Loucy (cell line): Measurements from ENCODE around the gene USH1C.
A peak's percentile ranks its signal among the peaks of the same experiment; 100 is the strongest.

Experiments used
- H2AFZ ChIP-seq: fragments of 200-600 bp; sonication (generic); 2 replicates; pipeline ENCODE4 v1.6.0; 2016; ENCODE audit warnings: antibody characterized with exemption, mild to moderate bottlenecking, low read length, moderate library complexity
- H3F3A ChIP-seq: fragments of 200-600 bp; 2 replicates; pipeline ENCODE4 v1.6.0; 2016; ENCODE audit warnings: antibody characterized with exemption, low read depth, mild to moderate bottlenecking
- H3K27me3 ChIP-seq: fragments of 200-600 bp; sonication (generic); 2 replicates; pipeline ENCODE4 v1.6.1; 2014; ENCODE audit warnings: low read length, mild to moderate bottlenecking; ENCODE audit not compliant: insufficient read depth, poor library complexity, severe bottlenecking
- H3K36me3 ChIP-seq: fragments of 200-600 bp; sonication (generic); 2 replicates; pipeline ENCODE4 v1.6.1; 2016; ENCODE audit warnings: low read length; ENCODE audit not compliant: insufficient read depth
- H3K4me1 ChIP-seq: fragments of 200-600 bp; sonication (generic); 2 replicates; pipeline ENCODE4 v1.5.1; 2014; ENCODE audit warnings: low read length, mild to moderate bottlenecking; ENCODE audit not compliant: insufficient read depth, poor library complexity, severe bottlenecking
- H3K4me2 ChIP-seq: fragments of 200-600 bp; sonication (generic); 2 replicates; pipeline ENCODE4 v1.6.0; 2014; ENCODE audit warnings: antibody characterized with exemption, low read length, low read depth, mild to moderate bottlenecking; ENCODE audit not compliant: poor library complexity, severe bottlenecking
- H3K4me3 ChIP-seq: fragments of 200-600 bp; sonication (generic); 2 replicates; pipeline ENCODE4 v1.5.1; 2014; ENCODE audit warnings: low read length, mild to moderate bottlenecking, mixed read lengths; ENCODE audit not compliant: poor library complexity, severe bottlenecking
- H3K79me2 ChIP-seq: fragments of 200-600 bp; sonication (generic); 2 replicates; pipeline ENCODE4 v1.6.1; 2014; ENCODE audit warnings: low read length; ENCODE audit not compliant: insufficient read depth
- H3K9ac ChIP-seq: fragments of 200-600 bp; sonication (generic); 2 replicates; pipeline ENCODE4 v1.6.0; 2014; ENCODE audit warnings: mild to moderate bottlenecking, low read depth, low read length, moderate library complexity; ENCODE audit not compliant: poor library complexity, severe bottlenecking
- H3K9me2 ChIP-seq: fragments of 200-600 bp; sonication (generic); replicated peaks from 2 replicates; pipeline ENCODE4 v1.6.1; 2016; ENCODE audit warnings: low read depth, low read length, mixed read lengths
- H3K9me3 ChIP-seq: fragments of 200-600 bp; sonication (generic); 2 replicates; pipeline ENCODE4 v1.6.1; 2014; ENCODE audit warnings: mild to moderate bottlenecking, antibody characterized with exemption, low read length, low read depth; ENCODE audit not compliant: insufficient read depth
- H4K20me1 ChIP-seq: fragments of 200-600 bp; sonication (generic); 2 replicates; pipeline ENCODE4 v1.6.0; 2014; ENCODE audit warnings: antibody characterized with exemption, low read length, mild to moderate bottlenecking; ENCODE audit not compliant: insufficient read depth, poor library complexity, severe bottlenecking
- CTCF ChIP-seq: fragments of 200-600 bp; sonication (generic); conservative IDR thresholded peaks from 2 replicates; pipeline ENCODE4 v1.5.1; 2014; ENCODE audit warnings: mild to moderate bottlenecking, antibody characterized with exemption, low read length
- EZH2phosphoT487 ChIP-seq: fragments of 200-600 bp; IDR thresholded peaks from 2 replicates; pipeline ENCODE4 v1.6.1; 2018; ENCODE audit warnings: antibody characterized with exemption, mild to moderate bottlenecking, moderate library complexity, borderline replicate concordance

USH1C gene

GRCh38 chr11:17477361-17477760 lies 66.9 kb downstream of the USH1C start:
- no peaks in the 10 kb centered on the region for H3K79me2 ChIP-seq
- H3K36me3 ChIP-seq, result no peaks in the 10 kb centered on the region
- no peak overlapping the region for H3K9ac ChIP-seq
- H4K20me1 ChIP-seq, result no peaks in the 10 kb centered on the region
- TF ChIP-seq EZH2phosphoT487, result no peak
- H3K4me2 ChIP-seq, result no peak overlapping the region
- peaks cover 20% of the 10 kb centered on the region for H3K27me3 ChIP-seq
- H3K9me2 ChIP-seq, result no peaks in the 10 kb centered on the region
- no peak overlapping the region for H2AFZ ChIP-seq
- no peaks in the 10 kb centered on the region for H3F3A ChIP-seq
- H3K4me1 ChIP-seq, result no peaks in the 10 kb centered on the region
- no peak overlapping the region for H3K4me3 ChIP-seq
- H3K9me3 ChIP-seq, result no peaks in the 10 kb centered on the region

GRCh38 chr11:17477084-17477333 lies 67.2 kb downstream of the USH1C start:
- no peak overlapping the region for H2AFZ ChIP-seq
- no peaks in the 10 kb centered on the region for H3K9me3 ChIP-seq
- no peaks in the 10 kb centered on the region for H3K4me1 ChIP-seq
- no peaks in the 10 kb centered on the region for H3K9me2 ChIP-seq
- TF ChIP-seq EZH2phosphoT487, result no peak
- no peak for TF ChIP-seq CTCF
- H4K20me1 ChIP-seq, result no peaks in the 10 kb centered on the region
- H3F3A ChIP-seq, result no peaks in the 10 kb centered on the region
- H3K9ac ChIP-seq, result no peak overlapping the region
- no peak overlapping the region for H3K4me2 ChIP-seq
- H3K4me3 ChIP-seq, result no peak overlapping the region
- H3K36me3 ChIP-seq, result no peaks in the 10 kb centered on the region
- no peaks in the 10 kb centered on the region for H3K79me2 ChIP-seq
- peaks cover 20% of the 10 kb centered on the region for H3K27me3 ChIP-seq

GRCh38 chr11:17476317-17477083 lies 67.7 kb downstream of the USH1C start, which contains the start of gene ABCC8:
ABCC8 (minus strand) TSS chr11:17476845; CDS start chr11:17476776, 69 bp downstream.
- Histone ChIP-seq H3K4me1 (no peaks in the 10 kb centered on the region), H3K9me3 (no peaks in the 10 kb centered on the region), H3K9me2 (no peaks in the 10 kb centered on the region), H3F3A (no peaks in the 10 kb centered on the region), H4K20me1 (no peaks in the 10 kb centered on the region), H3K79me2 (no peaks in the 10 kb centered on the region), H3K27me3 (peaks cover 20% of the 10 kb centered on the region), H2AFZ (peak within 1 kb of the TSS; percentile 15; the same call in 1 of the 2 replicates), H3K4me3 (peak within 1 kb of the TSS; percentile 35), H3K4me2 (peak within 1 kb of the TSS; percentile 35), H3K36me3 (no peaks in the 10 kb centered on the region), H3K9ac (no peak within 1 kb of the TSS)
- TF ChIP-seq EZH2phosphoT487, result no peak
- TF ChIP-seq CTCF, result no peak
